ENCODE results near the gene SIDT1.

SIDT1 gene

DNA sequence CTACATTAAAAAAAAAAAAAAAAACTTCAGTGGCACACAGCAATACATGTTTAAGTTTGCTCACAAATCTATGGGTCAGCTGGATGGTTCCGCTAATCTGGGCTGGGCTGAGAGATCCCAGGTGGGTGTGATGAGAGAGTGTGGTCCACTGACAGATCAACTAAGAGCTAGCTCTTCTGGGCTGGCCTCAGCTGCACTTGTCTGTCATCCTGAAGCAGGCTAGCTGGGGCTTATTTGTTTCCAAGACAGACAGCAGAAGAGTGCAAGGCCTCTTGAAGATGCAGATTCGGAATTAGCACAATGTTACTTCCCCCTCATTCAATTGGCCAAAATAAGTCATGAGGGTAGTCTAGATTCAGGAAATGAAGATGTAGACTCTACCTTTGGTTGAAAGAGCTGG lies 56.5 kb downstream of the SIDT1 start:
- DNase-seq: no peak
- ChIA-PET CTCF (interaction anchor here (0.6 to 3.0 kb wide), 3 partner anchors 9 to 90 kb away, joined by 3 to 10 read pairs (median 3); no protein-coding TSS in a partner anchor), POLR2A (interaction anchor here (0.9 kb wide), 1 partner anchor 37 kb away, joined by 3 read pairs; no protein-coding TSS in a partner anchor)
- H3K4me3 ChIP-seq (ENCODE audit: control insufficient read depth in 1 of 7, extremely low read depth in 1 of 7, insufficient read depth in 4 of 7, low read depth in 2 of 7, low read length in 6 of 7): no peak overlapping the region
- WGBS (ENCODE audit: insufficient coverage): 88% methylated on average over 1 of the region's 2 CpGs
- H3K4me1 ChIP-seq (ENCODE audit: control extremely low read depth in 1 of 4, control insufficient read depth in 4 of 4, insufficient read depth in 4 of 4, low read length in 3 of 4): no peaks in the 10 kb centered on the region
- no peaks in the 10 kb centered on the region for H3K27me3 ChIP-seq (replicated peaks in 2 of 5; ENCODE audit: control insufficient read depth in 4 of 5, insufficient read depth in 5 of 5, low read length in 4 of 5)
- no peak overlapping the region for H3K27ac ChIP-seq (ENCODE audit: insufficient read depth in 1 of 2, low read depth in 1 of 2, low read length in 2 of 2, poor library complexity in 1 of 2, severe bottlenecking in 2 of 2)
- no peaks in the 10 kb centered on the region for H3K9me3 ChIP-seq (ENCODE audit: control extremely low read depth in 1 of 5, control insufficient read depth in 4 of 5, insufficient read depth in 2 of 5, low read depth in 1 of 5, low read length in 4 of 5)
- H3K36me3 ChIP-seq (ENCODE audit: control insufficient read depth in 4 of 4, insufficient read depth in 4 of 4, low read length in 3 of 4): peaks cover 0 to 8% (median 3%) of the 10 kb centered on the region in 4 experiments

DNA sequence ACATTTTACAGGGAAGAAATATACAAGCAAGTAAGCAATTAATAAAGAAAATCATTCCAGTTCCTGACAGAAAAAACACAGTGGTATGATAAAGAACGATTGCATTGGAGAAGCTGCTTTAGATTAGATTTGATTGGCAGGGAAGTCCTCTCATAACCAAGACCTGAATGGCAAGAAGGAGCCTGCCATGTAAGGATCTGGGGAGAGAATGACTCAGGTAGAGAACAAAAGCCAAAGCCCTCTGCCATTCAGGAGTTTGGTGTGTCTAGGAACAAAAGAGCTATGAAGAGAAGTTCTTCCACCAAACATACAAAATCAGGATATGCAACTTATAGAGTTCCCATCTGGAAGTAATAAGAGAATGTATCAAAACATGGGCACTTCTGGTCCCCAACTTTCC lies 57.6 kb downstream of the SIDT1 start:
- Histone ChIP-seq H3K4me3 (ENCODE audit: control insufficient read depth in 1 of 7, extremely low read depth in 1 of 7, insufficient read depth in 4 of 7, low read depth in 2 of 7, low read length in 6 of 7) (no peak overlapping the region), H3K9me3 (ENCODE audit: control extremely low read depth in 1 of 5, control insufficient read depth in 4 of 5, insufficient read depth in 2 of 5, low read depth in 1 of 5, low read length in 4 of 5) (no peaks in the 10 kb centered on the region), H3K27ac (ENCODE audit: insufficient read depth in 1 of 2, low read depth in 1 of 2, low read length in 2 of 2, poor library complexity in 1 of 2, severe bottlenecking in 2 of 2) (no peak overlapping the region), H3K27me3 (replicated peaks in 2 of 5; ENCODE audit: control insufficient read depth in 4 of 5, insufficient read depth in 5 of 5, low read length in 4 of 5) (no peaks in the 10 kb centered on the region), H3K36me3 (ENCODE audit: control insufficient read depth in 4 of 4, insufficient read depth in 4 of 4, low read length in 3 of 4) (peaks cover 0 to 8% (median 3%) of the 10 kb centered on the region in 4 experiments), H3K4me1 (ENCODE audit: control extremely low read depth in 1 of 4, control insufficient read depth in 4 of 4, insufficient read depth in 4 of 4, low read length in 3 of 4) (no peaks in the 10 kb centered on the region)
- POLR2A ChIA-PET: interaction anchor here (0.9 kb wide), 1 partner anchor 36 kb away, joined by 3 read pairs; no protein-coding TSS in a partner anchor
- no CpG with 5 or more reads among the region's 1 CpG for WGBS (ENCODE audit: insufficient coverage)
- no peak for DNase-seq
- CTCF ChIA-PET: interaction anchor here (0.9 to 1.4 kb wide), 3 partner anchors 8 to 92 kb away, joined by 3 read pairs; no protein-coding TSS in a partner anchor

DNA sequence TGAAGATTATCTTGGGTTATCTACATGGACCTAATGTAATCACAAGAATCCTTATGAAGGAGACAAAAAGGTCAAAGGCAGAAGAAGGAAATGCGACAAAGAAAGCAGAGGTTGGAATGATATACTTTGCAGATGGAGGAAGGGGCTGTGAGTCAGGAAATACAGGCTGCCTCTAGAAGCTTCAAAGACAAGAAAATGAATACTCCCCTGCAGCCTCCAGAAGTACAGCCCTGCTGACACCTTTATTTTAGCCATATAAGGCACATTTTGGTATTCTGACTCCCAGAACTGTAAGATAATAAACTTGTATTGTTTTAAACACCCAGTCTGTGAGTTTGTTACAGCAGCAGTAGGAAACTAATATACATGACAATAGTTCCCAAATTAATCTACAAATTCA lies 58.6 kb downstream of the SIDT1 start:
- Histone ChIP-seq H3K27me3 (replicated peaks in 2 of 5; ENCODE audit: control insufficient read depth in 4 of 5, insufficient read depth in 5 of 5, low read length in 4 of 5) (no peaks in the 10 kb centered on the region), H3K36me3 (ENCODE audit: control insufficient read depth in 4 of 4, insufficient read depth in 4 of 4, low read length in 3 of 4) (peaks cover 0 to 6% (median 0%) of the 10 kb centered on the region in 4 experiments), H3K27ac (ENCODE audit: insufficient read depth in 1 of 2, low read depth in 1 of 2, low read length in 2 of 2, poor library complexity in 1 of 2, severe bottlenecking in 2 of 2) (no peak overlapping the region), H3K4me1 (ENCODE audit: control extremely low read depth in 1 of 4, control insufficient read depth in 4 of 4, insufficient read depth in 4 of 4, low read length in 3 of 4) (no peaks in the 10 kb centered on the region), H3K9me3 (ENCODE audit: control extremely low read depth in 1 of 5, control insufficient read depth in 4 of 5, insufficient read depth in 2 of 5, low read depth in 1 of 5, low read length in 4 of 5) (no peaks in the 10 kb centered on the region), H3K4me3 (ENCODE audit: control insufficient read depth in 1 of 7, extremely low read depth in 1 of 7, insufficient read depth in 4 of 7, low read depth in 2 of 7, low read length in 6 of 7) (no peak overlapping the region)
- no peak for DNase-seq
- ChIA-PET CTCF (no interaction called here), POLR2A (no interaction called here)
- WGBS (ENCODE audit: insufficient coverage): no CpG with 5 or more reads among the region's 1 CpG

DNA sequence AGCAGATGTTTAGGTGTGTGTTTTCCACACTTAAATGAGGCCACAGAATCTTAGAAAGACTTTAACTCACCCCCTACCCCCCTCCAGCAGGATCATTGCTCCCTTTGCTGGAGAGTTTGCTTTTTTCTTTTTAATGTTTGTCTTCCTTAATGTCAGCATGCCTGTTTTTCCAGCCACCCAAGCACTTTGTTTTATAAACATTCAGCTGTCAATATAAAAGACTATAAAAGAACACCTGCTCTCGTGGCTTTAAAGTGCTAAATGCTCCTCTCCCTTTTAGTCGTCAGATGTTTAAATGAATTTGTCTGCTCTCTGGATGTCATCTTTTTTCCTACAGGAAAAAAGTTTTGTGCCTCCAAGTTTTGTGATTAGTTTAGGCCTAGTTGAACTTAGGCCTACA lies 61.7 kb downstream of the SIDT1 start:
- H3K27ac ChIP-seq (ENCODE audit: insufficient read depth in 1 of 2, low read depth in 1 of 2, low read length in 2 of 2, poor library complexity in 1 of 2, severe bottlenecking in 2 of 2): no peak overlapping the region
- ChIA-PET CTCF (interaction anchor here (0.7 to 1.9 kb wide), 3 partner anchors 10 to 516 kb away, joined by 3 to 5 read pairs (median 4); no protein-coding TSS in a partner anchor), POLR2A (no interaction called here)
- DNase-seq: no peak
- no peaks in the 10 kb centered on the region for H3K27me3 ChIP-seq (replicated peaks in 2 of 5; ENCODE audit: control insufficient read depth in 4 of 5, insufficient read depth in 5 of 5, low read length in 4 of 5)
- no peaks in the 10 kb centered on the region for H3K4me1 ChIP-seq (ENCODE audit: control extremely low read depth in 1 of 4, control insufficient read depth in 4 of 4, insufficient read depth in 4 of 4, low read length in 3 of 4)
- WGBS (ENCODE audit: insufficient coverage): 70% methylated on average over 2 of the region's 2 CpGs
- peaks cover 0 to 6% (median 0%) of the 10 kb centered on the region in 4 experiments for H3K36me3 ChIP-seq (ENCODE audit: control insufficient read depth in 4 of 4, insufficient read depth in 4 of 4, low read length in 3 of 4)
- H3K9me3 ChIP-seq (ENCODE audit: control extremely low read depth in 1 of 5, control insufficient read depth in 4 of 5, insufficient read depth in 2 of 5, low read depth in 1 of 5, low read length in 4 of 5): no peaks in the 10 kb centered on the region
- no peak overlapping the region for H3K4me3 ChIP-seq (ENCODE audit: control insufficient read depth in 1 of 7, extremely low read depth in 1 of 7, insufficient read depth in 4 of 7, low read depth in 2 of 7, low read length in 6 of 7)

DNA sequence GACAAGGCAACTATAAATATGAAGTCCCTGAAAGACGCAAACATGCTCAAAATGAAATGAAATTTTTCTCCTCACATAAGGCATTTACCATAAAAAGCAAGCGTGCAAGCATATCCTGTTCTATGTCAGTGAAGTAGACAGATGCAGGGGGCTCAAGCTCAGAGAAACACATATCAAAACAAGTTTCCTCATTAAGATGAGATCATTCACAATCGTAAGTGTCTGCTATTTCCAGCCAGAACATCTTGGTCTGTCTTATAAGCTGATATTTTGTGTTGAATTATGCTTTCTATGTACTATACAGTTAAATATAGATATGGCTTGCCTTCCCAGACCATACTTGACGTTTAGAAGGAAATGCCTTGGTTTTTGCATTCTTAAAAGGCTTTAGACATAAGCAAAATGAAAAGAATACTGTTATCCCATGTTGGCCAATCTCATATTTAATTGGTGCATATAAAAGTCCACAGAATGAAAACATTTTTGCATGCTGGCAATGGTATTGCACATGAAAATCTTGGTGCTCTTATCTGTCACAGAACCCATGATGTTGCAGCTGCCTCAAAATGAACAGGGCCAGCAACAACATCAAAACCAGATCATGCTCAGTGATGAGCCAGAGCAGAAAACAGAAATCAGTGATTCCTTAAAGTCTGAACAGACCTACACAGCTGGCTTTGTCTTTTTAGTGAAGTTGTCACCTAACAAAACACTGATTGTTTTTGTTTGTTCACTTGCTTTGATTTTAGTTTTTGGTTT lies 65.4 kb downstream of the SIDT1 start:
- no peak for DNase-seq
- H3K4me1 ChIP-seq (ENCODE audit: control extremely low read depth in 1 of 4, control insufficient read depth in 4 of 4, insufficient read depth in 4 of 4, low read length in 3 of 4): no peaks in the 10 kb centered on the region
- POLR2A ChIA-PET: no interaction called here
- H3K27ac ChIP-seq (ENCODE audit: insufficient read depth in 1 of 2, low read depth in 1 of 2, low read length in 2 of 2, poor library complexity in 1 of 2, severe bottlenecking in 2 of 2): no peak overlapping the region
- no peak overlapping the region for H3K4me3 ChIP-seq (ENCODE audit: control insufficient read depth in 1 of 7, extremely low read depth in 1 of 7, insufficient read depth in 4 of 7, low read depth in 2 of 7, low read length in 6 of 7)
- no CpG with 5 or more reads among the region's 4 CpGs for WGBS (ENCODE audit: insufficient coverage)
- H3K27me3 ChIP-seq (replicated peaks in 2 of 5; ENCODE audit: control insufficient read depth in 4 of 5, insufficient read depth in 5 of 5, low read length in 4 of 5): no peaks in the 10 kb centered on the region
- no peaks in the 10 kb centered on the region for H3K9me3 ChIP-seq (ENCODE audit: control extremely low read depth in 1 of 5, control insufficient read depth in 4 of 5, insufficient read depth in 2 of 5, low read depth in 1 of 5, low read length in 4 of 5)
- peaks cover 0 to 6% (median 0%) of the 10 kb centered on the region in 4 experiments for H3K36me3 ChIP-seq (ENCODE audit: control insufficient read depth in 4 of 4, insufficient read depth in 4 of 4, low read length in 3 of 4)
- CTCF ChIA-PET: interaction anchor here (1.3 to 2.6 kb wide), 4 partner anchors 8 to 42 kb away, joined by 3 to 6 read pairs (median 4); no protein-coding TSS in a partner anchor

DNA sequence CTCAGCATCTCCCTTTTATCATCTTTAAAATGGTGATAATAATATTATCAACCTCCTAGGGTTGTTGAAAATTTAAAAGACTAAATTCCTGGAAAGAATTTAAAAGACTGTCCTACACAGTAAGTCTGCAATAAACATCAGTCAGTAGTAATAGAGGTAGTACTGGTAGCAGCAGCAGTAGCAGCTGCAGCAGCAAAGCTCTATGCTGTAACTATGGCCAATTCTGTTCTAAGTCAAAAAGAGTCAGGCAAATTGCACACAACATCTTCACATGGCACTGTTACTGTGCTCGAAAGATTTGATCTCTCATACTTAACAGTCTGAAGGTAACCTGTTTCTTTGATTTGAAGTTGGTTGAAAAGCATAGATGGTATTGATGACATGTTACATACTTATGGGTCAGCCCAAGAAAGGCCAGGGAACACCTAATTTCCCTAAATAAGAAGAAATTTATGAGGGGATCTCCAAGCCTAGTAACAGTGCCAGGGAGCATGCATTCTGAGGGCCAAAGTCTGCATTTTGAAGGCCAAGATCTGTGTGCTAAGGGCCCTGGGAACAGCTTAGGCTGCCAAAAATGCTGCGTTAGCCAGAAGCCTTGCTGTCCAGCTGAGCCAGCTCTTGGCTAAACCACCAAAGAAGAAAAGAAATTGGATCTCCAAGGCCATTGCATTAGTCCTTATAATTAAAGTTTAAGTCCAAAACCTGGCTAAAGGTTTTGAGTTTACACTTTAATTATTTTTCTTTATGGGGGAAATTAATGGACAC lies 68.2 kb downstream of the SIDT1 start:
- 100% methylated on average over 1 of the region's 2 CpGs for WGBS (ENCODE audit: insufficient coverage)
- ChIA-PET POLR2A (no interaction called here), CTCF (interaction anchor here (0.8 kb wide), 2 partner anchors 10 to 45 kb away, joined by 3 read pairs; no protein-coding TSS in a partner anchor)
- DNase-seq: no peak
- Histone ChIP-seq H3K36me3 (ENCODE audit: control insufficient read depth in 4 of 4, insufficient read depth in 4 of 4, low read length in 3 of 4) (peaks cover 0 to 3% (median under 1%) of the 10 kb centered on the region in 4 experiments), H3K27me3 (replicated peaks in 2 of 5; ENCODE audit: control insufficient read depth in 4 of 5, insufficient read depth in 5 of 5, low read length in 4 of 5) (no peaks in the 10 kb centered on the region), H3K27ac (ENCODE audit: insufficient read depth in 1 of 2, low read depth in 1 of 2, low read length in 2 of 2, poor library complexity in 1 of 2, severe bottlenecking in 2 of 2) (no peak overlapping the region), H3K4me1 (ENCODE audit: control extremely low read depth in 1 of 4, control insufficient read depth in 4 of 4, insufficient read depth in 4 of 4, low read length in 3 of 4) (no peaks in the 10 kb centered on the region), H3K9me3 (ENCODE audit: control extremely low read depth in 1 of 5, control insufficient read depth in 4 of 5, insufficient read depth in 2 of 5, low read depth in 1 of 5, low read length in 4 of 5) (no peaks in the 10 kb centered on the region), H3K4me3 (ENCODE audit: control insufficient read depth in 1 of 7, extremely low read depth in 1 of 7, insufficient read depth in 4 of 7, low read depth in 2 of 7, low read length in 6 of 7) (no peak overlapping the region)
